Epidermal melanocyte (primary cell): ENCODE results near the gene OLFML1.

ENCODE experiments used
- DNase-seq: peaks from one replicate; pipeline ENCODE4 v3.0.0; 2011; ENCODE audit warnings: low spot score; ENCODE audit not compliant: insufficient read length

The OLFML1 gene

DNA sequence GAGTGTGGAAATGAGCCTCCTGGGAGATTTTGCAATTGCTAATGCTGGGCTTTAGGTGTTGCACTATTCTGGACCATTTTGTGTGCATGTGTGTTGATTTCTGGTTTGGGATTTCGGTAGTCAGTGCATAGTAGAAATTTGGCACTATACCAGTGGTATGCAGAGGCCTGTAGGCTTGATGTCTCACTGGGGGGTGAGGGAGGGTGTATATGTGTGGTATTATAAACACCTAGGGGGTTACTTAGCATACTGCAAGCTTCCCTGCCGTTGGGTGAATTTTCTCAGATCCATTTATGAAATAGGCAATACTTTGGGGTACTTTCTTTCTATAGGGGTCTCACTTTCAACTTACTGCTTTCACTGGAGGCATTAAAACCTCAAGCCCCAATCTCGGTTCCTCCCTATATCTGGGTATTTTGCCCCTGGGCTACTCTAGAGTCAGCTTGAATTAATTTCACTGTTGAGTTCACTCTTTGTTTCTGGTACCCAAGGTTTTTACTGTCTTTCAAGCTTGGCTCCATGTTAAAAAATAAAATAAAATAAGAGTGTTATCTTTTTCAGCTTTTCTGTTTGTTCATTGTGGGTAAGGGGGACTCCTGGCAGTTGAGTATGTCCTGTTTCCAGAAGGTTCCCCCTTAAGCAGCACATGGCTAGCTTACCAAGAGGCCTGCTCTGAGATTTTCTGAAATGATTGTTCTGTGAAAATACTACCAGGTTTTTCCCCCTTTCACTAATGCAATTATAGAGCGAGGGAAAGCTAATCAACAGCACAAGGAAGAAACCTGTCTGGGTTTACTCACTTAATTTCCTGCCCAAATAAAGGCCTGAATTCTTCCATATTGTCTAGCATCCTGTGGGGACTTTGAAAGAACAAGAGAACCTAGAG lies 74.3 kb downstream of the OLFML1 start:
- no peak for DNase-seq
